ENCODE data around the gene PLCD3. TPM values are rescaled to one million over a fixed set of nuclear protein-coding genes. Genes with fewer than 3 reads are reported as not detected.

PLCD3 gene
- total and polyA plus RNA-seq, 2 of the 13 experiments (the other 11 are each of a cell fraction or from before 2014, with no cell fraction given), result 11.3 to 39.1 TPM

GRCh38 chr17:45060797-45061605, 71.3 kb downstream of the PLCD3 start, which contains the start of gene NMT1 (continued):
- peak; percentile 89; the same call in 1 of the 2 replicates for TF ChIP-seq RARG (CRISPR knock-in tag; IDR thresholded peaks at IDR 0.05; ENCODE audit: low read depth)
- peak; percentile 83; the same call in 1 of the 2 replicates for TF ChIP-seq CC2D1A (CRISPR knock-in tag; IDR thresholded peaks at IDR 0.05)
- TF ChIP-seq KAT8 (CRISPR knock-in tag; IDR thresholded peaks at IDR 0.05), result peak; percentile 95
- TF ChIP-seq CBX5 (CRISPR knock-in tag; IDR thresholded peaks at IDR 0.05; ENCODE audit: borderline replicate concordance), result peak; percentile 52; the same call in 1 of the 2 replicates
- peak in 1 of 2 experiments; percentile 40; a peak in 2 of 4 replicates for TF ChIP-seq EP300 (IDR thresholded peaks at IDR 0.05; ENCODE audit: low read depth in 2 of 2, low read length in 2 of 2)
- TF ChIP-seq EP300 (CRISPR knock-in tag; IDR thresholded peaks at IDR 0.05; ENCODE audit: borderline replicate concordance), result peak; percentile 42
- TF ChIP-seq CREBL2 (CRISPR knock-in tag; IDR thresholded peaks at IDR 0.05; ENCODE audit: borderline replicate concordance), result no peak
- peak; percentile 78 for TF ChIP-seq TFDP2 (CRISPR knock-in tag; IDR thresholded peaks at IDR 0.05)
- peak; percentile 94 for TF ChIP-seq SP4 (CRISPR knock-in tag; IDR thresholded peaks at IDR 0.05)
- peak; percentile 88 for TF ChIP-seq ZNF687 (CRISPR knock-in tag; IDR thresholded peaks at IDR 0.05)
- no peak for TF ChIP-seq ZBTB21 (CRISPR knock-in tag; IDR thresholded peaks at IDR 0.05)
- no peak for TF ChIP-seq ZNF562 (CRISPR knock-in tag; IDR thresholded peaks at IDR 0.05; ENCODE audit: borderline replicate concordance)
- TF ChIP-seq FOXA1 (IDR thresholded peaks at IDR 0.05), result no peak
- no peak for TF ChIP-seq FOXA1 (CRISPR knock-in tag; IDR thresholded peaks at IDR 0.05)
- TF ChIP-seq REL (CRISPR knock-in tag; conservative IDR thresholded peaks at IDR 0.05), result no peak
- peak; percentile 82 for TF ChIP-seq SALL1 (CRISPR knock-in tag; IDR thresholded peaks at IDR 0.05)
- peak; percentile 94 for TF ChIP-seq ARID4A (CRISPR knock-in tag; IDR thresholded peaks at IDR 0.05; ENCODE audit: borderline replicate concordance)
